SK-N-SH (cell line): ENCODE measurements around the gene MEIS1. TPM values are rescaled to one million over a fixed set of nuclear protein-coding genes. Genes with fewer than 3 reads are reported as not detected.

Experiments used
- CTCF ChIA-PET: fragments of 300-600, 350-600 bp; formaldehyde crosslinking; extraction: SDS; loops from one replicate; lab custom pipeline; 2021; lab: Yijun Ruan, JAX
- POLR2A ChIA-PET: fragments of 350-600 bp; sonication (Branson Sonifier 250); formaldehyde crosslinking; extraction: SDS; loops from one replicate; lab custom pipeline; 2020; ENCODE audit warnings: antibody characterized with exemption, inconsistent platforms; lab: Yijun Ruan, JAX
- DNase-seq: peaks from one replicate; pipeline ENCODE4 v3.0.0; 2012
- H2AFZ ChIP-seq: fragments of 200-600 bp; sonication (generic); 2 replicates; pipeline ENCODE4 v1.8.1; 2016; ENCODE audit warnings: antibody characterized with exemption, mild to moderate bottlenecking, low read depth
- H3F3A ChIP-seq: fragments of 200-600 bp; sonication (generic); replicated peaks from 2 replicates; pipeline ENCODE3; 2016; ENCODE audit warnings: antibody characterized with exemption, mild to moderate bottlenecking; ENCODE audit not compliant: insufficient read depth
- H3K27ac ChIP-seq, 2 experiments: fragments of 200-500 bp in 1 of 2; fragments of 200-600 bp in 1 of 2; sonication (Bioruptor generic) in 1 of 2; sonication (generic), shearing (Covaris generic) in 1 of 2; 2 replicates each; pipeline versions ENCODE4 v1.5.1 to v1.6.1; 2014 to 2016; ENCODE audit warnings: low read depth in 2 of 2, inconsistent platforms in 1 of 2, low read length in 1 of 2, mild to moderate bottlenecking in 1 of 2, mixed read lengths in 1 of 2
- H3K27me3 ChIP-seq: fragments of 200-600 bp; sonication (generic), shearing (Covaris generic); 2 replicates; pipeline ENCODE4 v1.6.1; 2016; ENCODE audit warnings: mixed run types; ENCODE audit not compliant: insufficient read depth
- H3K36me3 ChIP-seq, 2 experiments: fragments of 200-500 bp in 1 of 2; fragments of 200-600 bp in 1 of 2; sonication (Bioruptor generic) in 1 of 2; sonication (generic) in 1 of 2; replicated peaks in 1 of 2; 2 replicates each; pipeline versions ENCODE3 to v1.5.1; 2014 to 2016; ENCODE audit warnings: low read length in 1 of 2, mild to moderate bottlenecking in 1 of 2; ENCODE audit not compliant: insufficient read depth in 2 of 2, control insufficient read depth in 1 of 2
- H3K4me1 ChIP-seq, 2 experiments: fragments of 200-500 bp in 1 of 2; fragments of 200-600 bp in 1 of 2; sonication (Bioruptor generic) in 1 of 2; sonication (generic), shearing (Covaris generic) in 1 of 2; 2 replicates each; pipeline versions ENCODE4 v1.5.1 to v1.6.1; 2014 to 2016; ENCODE audit warnings: low read depth in 1 of 2, low read length in 1 of 2, mixed run types in 1 of 2; ENCODE audit not compliant: insufficient read depth in 2 of 2, control insufficient read depth in 1 of 2
- H3K4me2 ChIP-seq: fragments of 200-600 bp; sonication (generic), shearing (Covaris generic); 2 replicates; pipeline ENCODE4 v1.6.1; 2017; ENCODE audit warnings: mixed run types
- H3K4me3 ChIP-seq, 2 experiments: fragments of 200-500 bp in 1 of 2; fragments of 200-600 bp in 1 of 2; sonication (Bioruptor generic) in 1 of 2; sonication (generic), shearing (Covaris generic) in 1 of 2; 2 replicates each; pipeline versions ENCODE4 v1.5.1 to v1.8.1; 2014 to 2016; ENCODE audit warnings: low read depth in 2 of 2, inconsistent platforms in 1 of 2, low read length in 1 of 2, mild to moderate bottlenecking in 1 of 2, mixed read lengths in 1 of 2, moderate library complexity in 1 of 2
- H3K79me2 ChIP-seq: fragments of 200-600 bp; sonication (generic); 2 replicates; pipeline ENCODE4 v1.8.1; 2017; ENCODE audit warnings: mild to moderate bottlenecking; ENCODE audit not compliant: insufficient read depth
- H3K9ac ChIP-seq: fragments of 200-600 bp; sonication (generic); 2 replicates; pipeline ENCODE4 v1.6.1; 2017; ENCODE audit warnings: mixed run types
- H3K9me2 ChIP-seq: fragments of 200-600 bp; sonication (generic); 2 replicates; pipeline ENCODE4 v1.6.1; 2017; ENCODE audit warnings: mixed run types
- H3K9me3 ChIP-seq: fragments of 200-600 bp; sonication (generic); 2 replicates; pipeline ENCODE4 v1.6.1; 2017; ENCODE audit warnings: mixed run types, mild to moderate bottlenecking, moderate library complexity
- H4K20me1 ChIP-seq: fragments of 200-600 bp; sonication (generic); 2 replicates; pipeline ENCODE4 v1.6.1; 2017; ENCODE audit warnings: mild to moderate bottlenecking, mixed run types; ENCODE audit not compliant: insufficient read depth
- GABPA ChIP-seq: IDR thresholded peaks from 2 replicates; pipeline ENCODE4 v1.4.0; 2012; ENCODE audit warnings: low read depth, mild to moderate bottlenecking
- MXI1 ChIP-seq: IDR thresholded peaks from 2 replicates; pipeline ENCODE4 v1.6.1; 2012; ENCODE audit warnings: mild to moderate bottlenecking, low read depth, low read length, improper control_type of control experiment
- NFIC ChIP-seq: IDR thresholded peaks from 2 replicates; pipeline ENCODE4 v1.4.0; 2012; ENCODE audit warnings: borderline replicate concordance
- RAD21 ChIP-seq: IDR thresholded peaks from 2 replicates; pipeline ENCODE4 v1.6.1; 2012; ENCODE audit warnings: mild to moderate bottlenecking, low read length
- SMC3 ChIP-seq: IDR thresholded peaks from 2 replicates; pipeline ENCODE4 v1.6.1; 2012; ENCODE audit warnings: low read depth, low read length, improper control_type of control experiment
- TEAD4 ChIP-seq: IDR thresholded peaks from 2 replicates; pipeline ENCODE4 v1.4.0; 2012; ENCODE audit warnings: mild to moderate bottlenecking, borderline replicate concordance; ENCODE audit not compliant: insufficient read depth
- WGBS: methylation state at CpG from one replicate; pipeline ENCODE4 v1.1.6; 2017; ENCODE audit warnings: low lambda C conversion rate; 5-methylcytosine and 5-hydroxymethylcytosine counted together
- polyA plus RNA-seq, 3 experiments: library from polyadenylated mRNA; depleted of rRNA; stranded (reverse); fragments of >200 nt; gene quantifications; 2 replicates each; pipeline ENCODE4 v1.2.3, GENCODE V29; 2012
- TF ChIP-seq, protein P1 (sequence below): fragments of 200-600 bp; sonication (generic); IDR thresholded peaks from 2 replicates; pipeline ENCODE4 v1.6.1; 2017; ENCODE audit warnings: antibody characterized with exemption, mild to moderate bottlenecking, moderate library complexity
- TF ChIP-seq, protein P2 (sequence below): IDR thresholded peaks from 2 replicates; pipeline ENCODE4 v1.4.0; 2012; ENCODE audit warnings: low read depth, borderline replicate concordance
- TF ChIP-seq, protein P3 (sequence below): IDR thresholded peaks from 2 replicates; pipeline ENCODE4 v1.4.0; 2012; ENCODE audit warnings: low read depth

The MEIS1 gene
- polyA plus RNA-seq, 1 of the 3 experiments (the other 2 are of a cell fraction), result 16.9 TPM

DNA sequence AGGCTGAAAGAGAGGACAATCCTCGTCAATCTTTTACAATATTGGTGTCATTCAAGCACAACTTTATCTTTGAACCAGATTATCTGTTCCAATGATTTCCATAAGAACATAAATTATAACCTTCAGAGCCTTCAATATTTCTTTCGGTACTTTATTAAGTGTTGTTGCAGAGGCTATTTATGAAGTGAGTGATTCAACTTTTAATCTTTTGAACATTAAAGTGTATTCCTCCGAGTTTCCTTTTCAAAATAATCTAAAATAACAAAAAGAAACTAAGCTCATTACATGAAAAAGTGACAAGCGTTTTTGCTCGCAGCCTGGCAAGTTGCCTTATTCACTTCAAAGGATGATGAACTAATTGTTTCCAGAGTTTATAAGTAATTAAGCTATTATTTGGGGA is 149.0 kb downstream of the MEIS1 start:
- Histone ChIP-seq H3F3A (peaks cover 12% of the 10 kb centered on the region), H4K20me1 (no peaks in the 10 kb centered on the region), H2AFZ (no peak overlapping the region), H3K36me3 (no peaks in the 10 kb centered on the region), H3K9me3 (no peaks in the 10 kb centered on the region), H3K4me1 (peaks cover 0 to 3% of the 10 kb centered on the region in 2 experiments; a peak in 1 of 4 replicates), H3K27me3 (no peaks in the 10 kb centered on the region), H3K9me2 (no peaks in the 10 kb centered on the region; the same call in 1 of the 2 replicates), H3K4me3 (no peak overlapping the region), H3K9ac (no peak overlapping the region)
- ChIA-PET POLR2A (no interaction called here), CTCF (no interaction called here)
- no peak for DNase-seq
- 67% methylated on average over 5 of the region's 5 CpGs for WGBS
- TF ChIP-seq GABPA (no peak), NFIC (no peak), TEAD4 (no peak), MXI1 (no peak)
- TF ChIP-seq, protein P1, sequence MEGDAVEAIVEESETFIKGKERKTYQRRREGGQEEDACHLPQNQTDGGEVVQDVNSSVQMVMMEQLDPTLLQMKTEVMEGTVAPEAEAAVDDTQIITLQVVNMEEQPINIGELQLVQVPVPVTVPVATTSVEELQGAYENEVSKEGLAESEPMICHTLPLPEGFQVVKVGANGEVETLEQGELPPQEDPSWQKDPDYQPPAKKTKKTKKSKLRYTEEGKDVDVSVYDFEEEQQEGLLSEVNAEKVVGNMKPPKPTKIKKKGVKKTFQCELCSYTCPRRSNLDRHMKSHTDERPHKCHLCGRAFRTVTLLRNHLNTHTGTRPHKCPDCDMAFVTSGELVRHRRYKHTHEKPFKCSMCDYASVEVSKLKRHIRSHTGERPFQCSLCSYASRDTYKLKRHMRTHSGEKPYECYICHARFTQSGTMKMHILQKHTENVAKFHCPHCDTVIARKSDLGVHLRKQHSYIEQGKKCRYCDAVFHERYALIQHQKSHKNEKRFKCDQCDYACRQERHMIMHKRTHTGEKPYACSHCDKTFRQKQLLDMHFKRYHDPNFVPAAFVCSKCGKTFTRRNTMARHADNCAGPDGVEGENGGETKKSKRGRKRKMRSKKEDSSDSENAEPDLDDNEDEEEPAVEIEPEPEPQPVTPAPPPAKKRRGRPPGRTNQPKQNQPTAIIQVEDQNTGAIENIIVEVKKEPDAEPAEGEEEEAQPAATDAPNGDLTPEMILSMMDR, result no peak
- TF ChIP-seq, all 33 proteins: peak for 0
- Histone ChIP-seq H3K4me2 (no peak overlapping the region), H3K27ac (no peak overlapping the region), H3K79me2 (no peaks in the 10 kb centered on the region)

DNA sequence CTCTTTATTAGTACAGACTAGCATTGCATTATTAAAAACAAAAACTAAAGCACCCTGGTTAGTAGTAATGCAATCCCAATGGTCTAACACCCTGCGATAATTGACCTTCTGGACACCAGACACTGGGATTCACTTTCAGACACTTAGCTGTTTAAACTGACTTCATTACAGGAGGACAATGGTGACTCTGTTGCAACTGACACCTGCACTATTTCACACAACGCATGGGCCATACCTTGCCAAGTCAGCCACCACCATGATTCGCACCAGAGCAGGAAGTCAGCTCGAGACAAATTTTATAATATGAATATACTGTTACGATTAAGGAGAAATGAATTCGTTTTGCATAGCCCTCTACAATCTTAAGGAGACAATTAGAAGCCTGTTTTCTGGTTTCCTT is 150.7 kb downstream of the MEIS1 start:
- no peaks in the 10 kb centered on the region for H4K20me1 ChIP-seq
- no peaks in the 10 kb centered on the region; the same call in 1 of the 2 replicates for H3K9me2 ChIP-seq
- no peaks in the 10 kb centered on the region for H3K36me3 ChIP-seq
- no peak for DNase-seq
- no peak for TF ChIP-seq NFIC
- TF ChIP-seq, protein P1, result no peak
- TF ChIP-seq, all 33 proteins: peak for 0
- Histone ChIP-seq H3K27me3 (no peaks in the 10 kb centered on the region), H3K79me2 (no peaks in the 10 kb centered on the region), H3K27ac (peak overlapping the region in 1 of 2 experiments; percentile 22; a peak in 1 of 4 replicates), H3K9me3 (no peaks in the 10 kb centered on the region), H3K4me2 (no peak overlapping the region), H3F3A (no peaks in the 10 kb centered on the region), H3K4me1 (peaks cover 0 to 3% of the 10 kb centered on the region in 2 experiments; a peak in 1 of 4 replicates), H3K9ac (no peak overlapping the region), H3K4me3 (no peak overlapping the region), H2AFZ (no peak overlapping the region)
- ChIA-PET CTCF (interaction anchor here (0.8 to 1.4 kb wide), 3 partner anchors 10 to 630 kb away, joined by 3 to 4 read pairs (median 4); no protein-coding TSS in a partner anchor), POLR2A (no interaction called here)
- WGBS, result 78% methylated on average over 6 of the region's 6 CpGs

DNA sequence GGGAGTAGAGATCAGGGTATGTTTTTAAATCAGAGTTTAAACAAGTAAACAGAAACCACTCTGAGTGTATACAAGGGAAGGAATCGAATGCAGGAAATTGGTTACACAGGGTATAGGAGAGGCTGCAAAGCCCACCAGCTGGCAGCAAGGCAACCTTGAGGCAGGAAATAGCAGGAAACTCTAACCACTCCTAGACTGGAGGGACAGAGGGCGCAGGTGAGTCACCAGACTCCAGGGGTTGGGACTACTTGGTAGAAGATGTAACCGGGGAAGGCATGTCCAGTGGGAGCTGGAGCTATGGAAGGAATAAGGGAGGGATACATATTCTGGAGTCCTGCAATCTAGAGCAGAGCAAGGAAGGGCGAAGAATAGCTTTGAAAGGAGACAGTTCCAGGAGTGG is 152.3 kb downstream of the MEIS1 start:
- no peak for DNase-seq
- Histone ChIP-seq H3K79me2 (no peaks in the 10 kb centered on the region), H3K27ac (no peak overlapping the region), H3K9me3 (no peaks in the 10 kb centered on the region), H3K36me3 (no peaks in the 10 kb centered on the region), H3K4me2 (no peak overlapping the region), H3K9ac (no peak overlapping the region), H3K4me3 (no peak overlapping the region), H2AFZ (no peak overlapping the region), H3F3A (no peaks in the 10 kb centered on the region), H4K20me1 (no peaks in the 10 kb centered on the region), H3K4me1 (peaks cover 0 to 3% of the 10 kb centered on the region in 2 experiments; a peak in 1 of 4 replicates), H3K27me3 (no peaks in the 10 kb centered on the region), H3K9me2 (no peaks in the 10 kb centered on the region; the same call in 1 of the 2 replicates)
- ChIA-PET CTCF (interaction anchor here (1.1 to 1.4 kb wide), 3 partner anchors 9 to 1064 kb away, joined by 3 to 4 read pairs (median 4); no protein-coding TSS in a partner anchor), POLR2A (no interaction called here)
- WGBS, result 76% methylated on average over 4 of the region's 4 CpGs
- TF ChIP-seq, protein P2, sequence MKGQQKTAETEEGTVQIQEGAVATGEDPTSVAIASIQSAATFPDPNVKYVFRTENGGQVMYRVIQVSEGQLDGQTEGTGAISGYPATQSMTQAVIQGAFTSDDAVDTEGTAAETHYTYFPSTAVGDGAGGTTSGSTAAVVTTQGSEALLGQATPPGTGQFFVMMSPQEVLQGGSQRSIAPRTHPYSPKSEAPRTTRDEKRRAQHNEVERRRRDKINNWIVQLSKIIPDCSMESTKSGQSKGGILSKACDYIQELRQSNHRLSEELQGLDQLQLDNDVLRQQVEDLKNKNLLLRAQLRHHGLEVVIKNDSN, result no peak
- TF ChIP-seq RAD21, result peak; percentile 43
- TF ChIP-seq, protein P1, result peak; percentile 22; the same call in 1 of the 2 replicates
- TF ChIP-seq, protein P3, sequence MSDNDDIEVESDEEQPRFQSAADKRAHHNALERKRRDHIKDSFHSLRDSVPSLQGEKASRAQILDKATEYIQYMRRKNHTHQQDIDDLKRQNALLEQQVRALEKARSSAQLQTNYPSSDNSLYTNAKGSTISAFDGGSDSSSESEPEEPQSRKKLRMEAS, result no peak
- TF ChIP-seq SMC3, result peak; percentile 33; the same call in 1 of the 2 replicates
